Breast epithelium (tissue), 4 donors: Measurements from ENCODE around the gene HOXD9. TPM values are rescaled to one million over a fixed set of nuclear protein-coding genes. Genes with fewer than 3 reads are reported as not detected.

Experiments used
- DNase-seq, 2 donors: peaks; one replicate each; pipeline ENCODE4 v3.0.0-alpha.2; 2019; ENCODE audit warnings: low spot score in 2 of 2
- H3K27ac ChIP-seq, 2 donors: fragments of 200-600 bp; sonication (generic) in 1 of 2; one replicate each; pipeline ENCODE4 v1.5.1; 2016 to 2019; ENCODE audit warnings: mild to moderate bottlenecking in 1 of 2
- H3K27me3 ChIP-seq, 2 donors: fragments of 200-600 bp; sonication (generic) in 1 of 2; one replicate each; pipeline versions ENCODE4 v1.5.1 to v1.6.0; 2017 to 2019; ENCODE audit warnings: control low read depth in 1 of 2, mild to moderate bottlenecking in 1 of 2
- H3K36me3 ChIP-seq: fragments of 200-600 bp; one replicate; pipeline ENCODE4 v1.5.1; 2019
- H3K4me1 ChIP-seq, 2 donors: fragments of 200-600 bp; sonication (generic); one replicate each; pipeline ENCODE4 v1.5.1; 2016 to 2019; ENCODE audit warnings: control low read depth in 1 of 2
- H3K4me3 ChIP-seq, 3 donors: fragments of 200-600 bp; sonication (generic); 1 replicate in 2 of 3; 2 replicates in 1 of 3; pipeline ENCODE4 v1.5.1; 2016 to 2019; ENCODE audit warnings: mild to moderate bottlenecking in 3 of 3, moderate library complexity in 2 of 3
- H3K9me3 ChIP-seq, 2 donors: fragments of 200-600 bp; sonication (generic) in 1 of 2; one replicate each; pipeline ENCODE4 v1.5.1; 2016 to 2019; ENCODE audit warnings: control low read depth in 1 of 2
- CTCF ChIP-seq, 3 donors: fragments of 450-650 bp; IDR thresholded peaks; one replicate each; pipeline ENCODE4 v1.5.1; 2016 to 2017; ENCODE audit warnings: antibody characterized with exemption in 3 of 3, mild to moderate bottlenecking in 3 of 3, moderate library complexity in 3 of 3
- POLR2A ChIP-seq: fragments of 450-650 bp; IDR thresholded peaks from one replicate; pipeline ENCODE4 v1.6.1; 2016; ENCODE audit warnings: antibody characterized with exemption, mild to moderate bottlenecking, moderate library complexity
- POLR2AphosphoS5 ChIP-seq, 3 donors: sonication (generic); formaldehyde crosslinking; IDR thresholded peaks; one replicate each; pipeline ENCODE4 v1.6.1; 2017; ENCODE audit warnings: antibody characterized with exemption in 3 of 3
- intact Hi-C: fragments of 100-400 bp; cut with DNase I; formaldehyde crosslinking; loops from one replicate; pipeline ENCODE4 v1.15.1; 2023; ENCODE audit warnings: low total_unique reads
- total RNA-seq, 3 donors: library from RNA; depleted of rRNA; stranded (reverse); fragments of >200 nt; gene quantifications; one replicate each; pipeline ENCODE4 v1.1.0, GENCODE V29; 2016

The HOXD9 gene
- total RNA-seq, 3 donors from 2014 or later: 2.4 to 17.0 (median 2.8) TPM

DNA sequence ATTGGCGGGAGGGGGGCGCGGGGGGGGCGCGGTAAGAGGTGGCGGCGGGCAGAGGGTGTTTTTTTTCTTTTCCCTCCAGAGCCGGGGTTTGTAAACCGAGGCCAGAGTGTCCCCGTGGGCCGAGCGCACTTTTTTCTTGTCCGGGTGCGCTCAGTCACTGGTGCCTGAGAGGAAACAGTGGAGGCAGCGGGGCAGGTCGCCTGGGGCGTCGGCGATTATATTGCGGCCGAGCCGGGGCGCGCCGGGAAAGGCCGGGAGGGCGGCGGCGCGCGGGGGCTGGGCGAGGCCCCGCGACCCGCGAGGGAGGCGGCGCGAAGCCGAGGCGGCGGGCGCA is 7.3 kb downstream of the HOXD9 start:
- TF ChIP-seq CTCF (IDR thresholded peaks at IDR 0.05) (no peak), POLR2AphosphoS5 (IDR thresholded peaks at IDR 0.05) (no peak), POLR2A (no peak)
- peaks cover 5 to 83% of the 10 kb centered on the region in 2 donors for H3K27me3 ChIP-seq
- peaks cover 0 to 3% of the 10 kb centered on the region in 2 donors for H3K9me3 ChIP-seq
- H3K4me1 ChIP-seq: no peaks in the 10 kb centered on the region
- no peaks in the 10 kb centered on the region for H3K36me3 ChIP-seq
- intact Hi-C loops: loop anchor here (10.0 kb wide), 1 partner anchor 1015 kb away; no protein-coding TSS in a partner anchor
- peak overlapping the region; percentile 52 to 73 (median 60) for H3K4me3 ChIP-seq
- peak overlapping the region; percentile 83 to 98 for H3K27ac ChIP-seq
- no peak for DNase-seq

- Histone ChIP-seq H3K27ac (peak overlapping the region; percentile 83 to 98), H3K27me3 (peaks cover 5 to 79% of the 10 kb centered on the region in 2 donors), H3K4me3 (peak overlapping the region; percentile 52 to 73 (median 60)), H3K4me1 (no peaks in the 10 kb centered on the region), H3K36me3 (no peaks in the 10 kb centered on the region), H3K9me3 (peaks cover 0 to 3% of the 10 kb centered on the region in 2 donors)
- intact Hi-C loops: loop anchor here (10.0 kb wide), 1 partner anchor 1014 kb away; no protein-coding TSS in a partner anchor
- peak; percentile 11 to 59 (median 18) for TF ChIP-seq POLR2AphosphoS5 (IDR thresholded peaks at IDR 0.05)
- no peak for TF ChIP-seq POLR2A
- DNase-seq: no peak
Measured at GRCh38 chr2:176130147-176130956, 7.8 kb downstream of the HOXD9 start.

DNA sequence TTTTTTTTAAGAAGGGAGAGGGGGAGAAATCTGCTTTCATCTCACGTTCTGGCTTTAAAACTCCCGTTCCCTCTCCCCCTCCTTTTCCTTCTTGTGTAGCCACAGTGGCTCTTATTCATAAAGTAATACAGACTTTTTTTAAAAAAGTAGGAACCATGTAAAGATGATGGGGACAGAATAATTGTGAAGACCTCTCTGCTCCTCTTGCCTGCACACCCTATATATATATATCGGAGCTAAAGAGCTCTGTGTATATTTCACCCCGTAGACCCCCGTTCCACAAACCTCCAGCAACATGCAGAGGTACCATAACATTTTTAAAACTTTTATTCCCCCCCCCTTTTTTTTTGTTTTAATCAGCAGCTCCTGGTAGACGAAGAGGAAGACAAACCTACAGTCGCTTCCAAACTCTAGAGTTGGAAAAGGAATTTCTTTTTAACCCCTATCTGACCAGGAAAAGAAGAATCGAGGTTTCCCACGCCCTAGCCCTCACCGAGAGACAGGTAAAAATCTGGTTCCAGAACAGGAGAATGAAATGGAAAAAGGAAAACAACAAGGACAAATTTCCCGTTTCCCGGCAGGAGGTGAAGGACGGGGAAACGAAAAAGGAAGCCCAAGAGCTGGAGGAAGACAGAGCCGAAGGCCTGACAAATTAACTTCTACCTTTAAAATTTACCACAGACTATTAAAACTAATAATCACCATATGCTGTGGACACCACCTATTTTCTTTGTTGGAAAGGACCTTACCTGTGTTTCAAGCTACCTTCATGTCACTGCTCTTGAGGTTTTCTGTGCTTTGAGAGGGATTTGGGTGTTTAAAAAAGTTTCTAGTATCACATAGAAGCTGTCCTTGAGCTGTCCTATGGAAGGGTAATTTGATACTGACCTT is 8.7 kb downstream of the HOXD9 start:
- intact Hi-C loops: loop anchor here (10.0 kb wide), 1 partner anchor 1014 kb away; no protein-coding TSS in a partner anchor
- Histone ChIP-seq H3K4me1 (no peaks in the 10 kb centered on the region), H3K27ac (peak overlapping the region; percentile 83 to 98), H3K4me3 (peak overlapping the region; percentile 52 to 73 (median 60)), H3K27me3 (peaks cover 5 to 77% of the 10 kb centered on the region in 2 donors), H3K36me3 (no peaks in the 10 kb centered on the region), H3K9me3 (peaks cover 0 to 3% of the 10 kb centered on the region in 2 donors)
- no peak for DNase-seq
- TF ChIP-seq POLR2AphosphoS5 (IDR thresholded peaks at IDR 0.05) (no peak), CTCF (IDR thresholded peaks at IDR 0.05) (no peak), POLR2A (no peak)

DNA sequence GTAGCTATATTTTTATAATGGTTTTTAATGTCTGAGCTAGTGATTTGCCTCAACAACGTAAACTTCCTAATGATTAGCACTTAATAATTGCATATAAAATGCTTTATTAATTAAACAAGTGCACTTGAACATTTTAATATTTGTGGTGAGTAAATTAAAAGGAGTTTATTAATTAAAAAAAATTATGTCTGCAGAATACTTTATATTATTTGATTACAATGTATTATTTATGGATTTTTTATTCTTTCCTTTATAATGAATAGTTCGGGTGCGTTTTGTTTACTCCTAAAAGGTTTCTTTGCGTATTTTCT is 9.3 kb downstream of the HOXD9 start:
- H3K27ac ChIP-seq: peak overlapping the region; percentile 83 to 98

More for the DNA sequence above, 9.3 kb downstream of the HOXD9 start:
- no peak for TF ChIP-seq CTCF (IDR thresholded peaks at IDR 0.05)
- TF ChIP-seq POLR2AphosphoS5 (IDR thresholded peaks at IDR 0.05): no peak
- no peak for TF ChIP-seq POLR2A
- Histone ChIP-seq H3K27me3 (peaks cover 5 to 80% of the 10 kb centered on the region in 2 donors), H3K36me3 (no peaks in the 10 kb centered on the region), H3K4me3 (peak overlapping the region; percentile 52 to 73 (median 60)), H3K4me1 (no peaks in the 10 kb centered on the region), H3K9me3 (peaks cover 0 to 3% of the 10 kb centered on the region in 2 donors)
- no peak for DNase-seq
- intact Hi-C loops: loop anchor here (10.0 kb wide), 1 partner anchor 1013 kb away; no protein-coding TSS in a partner anchor
